GM21723 (cell line): Measurements from ENCODE around the gene METTL17.
A peak's percentile ranks its signal among the peaks of the same experiment; 100 is the strongest.
"Not testable (repeated sequence)": the region's sequence is repeated elsewhere in the genome, so short reads cannot be mapped to it uniquely, and the experiment has no call there.

ENCODE experiments used
- ATAC-seq: cut with Tn5 transposase; IDR thresholded peaks from one replicate; pipeline ENCODE4 v1.9.1; 2021; ENCODE audit warnings: mild to moderate bottlenecking, moderate library complexity; ENCODE audit not compliant: unreplicated experiment

METTL17 gene

DNA sequence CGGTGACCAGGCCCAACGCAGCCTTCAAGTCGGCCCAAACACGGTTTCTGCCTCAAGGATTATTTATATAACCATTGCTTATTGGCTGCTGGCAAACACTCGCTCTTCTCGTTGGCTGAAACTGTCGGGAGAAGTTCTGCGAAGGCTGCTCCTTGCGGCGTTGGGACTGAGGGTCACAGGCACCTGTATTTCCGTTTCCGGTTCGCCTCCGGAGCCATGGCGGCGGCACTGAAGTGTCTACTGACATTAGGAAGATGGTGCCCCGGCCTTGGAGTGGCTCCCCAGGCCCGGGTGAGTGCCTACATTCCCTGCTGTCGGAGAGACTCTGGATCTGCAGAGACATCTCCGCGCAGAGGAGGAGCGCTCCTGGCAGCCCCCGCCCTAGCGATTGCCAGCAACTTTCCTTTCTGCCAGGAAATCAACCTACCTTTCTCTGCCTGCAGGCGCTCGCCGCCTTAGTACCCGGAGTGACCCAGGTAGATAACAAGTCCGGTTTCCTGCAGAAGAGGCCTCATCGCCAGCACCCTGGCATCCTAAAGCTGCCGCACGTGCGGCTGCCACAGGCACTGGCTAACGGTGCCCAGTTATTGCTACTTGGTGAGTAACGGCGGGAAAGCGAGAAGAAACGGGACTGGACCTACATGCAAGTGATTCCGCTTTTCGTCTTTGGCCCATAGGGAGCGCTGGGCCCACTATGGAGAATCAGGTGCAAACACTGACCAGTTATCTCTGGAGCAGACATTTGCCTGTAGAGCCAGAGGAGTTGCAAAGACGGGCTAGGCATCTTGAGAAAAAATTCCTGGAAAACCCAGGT is at the start of gene METTL17:
METTL17 (plus strand) TSS at position 194 of the 814 bp plus-strand sequence; CDS start at position 217, 23 bp downstream.
- peak; percentile 93 for ATAC-seq

- not testable (repeated sequence) for ATAC-seq
These were observed 44.6 kb upstream of the METTL17 start for GRCh38 chr14:20945146-20945545.

- ATAC-seq: not testable (repeated sequence)
These were observed 43.1 kb upstream of the METTL17 start for GRCh38 chr14:20946707-20947106.

GRCh38 chr14:20954736-20955537 is 34.8 kb upstream of the METTL17 start, which contains the start of gene RNASE2:
RNASE2 (plus strand) TSS chr14:20955487; CDS start chr14:20955772, 285 bp downstream.
- ATAC-seq: not testable (repeated sequence)

- not testable (repeated sequence) for ATAC-seq
These were observed 34.3 kb upstream of the METTL17 start for GRCh38 chr14:20955538-20955873.

DNA sequence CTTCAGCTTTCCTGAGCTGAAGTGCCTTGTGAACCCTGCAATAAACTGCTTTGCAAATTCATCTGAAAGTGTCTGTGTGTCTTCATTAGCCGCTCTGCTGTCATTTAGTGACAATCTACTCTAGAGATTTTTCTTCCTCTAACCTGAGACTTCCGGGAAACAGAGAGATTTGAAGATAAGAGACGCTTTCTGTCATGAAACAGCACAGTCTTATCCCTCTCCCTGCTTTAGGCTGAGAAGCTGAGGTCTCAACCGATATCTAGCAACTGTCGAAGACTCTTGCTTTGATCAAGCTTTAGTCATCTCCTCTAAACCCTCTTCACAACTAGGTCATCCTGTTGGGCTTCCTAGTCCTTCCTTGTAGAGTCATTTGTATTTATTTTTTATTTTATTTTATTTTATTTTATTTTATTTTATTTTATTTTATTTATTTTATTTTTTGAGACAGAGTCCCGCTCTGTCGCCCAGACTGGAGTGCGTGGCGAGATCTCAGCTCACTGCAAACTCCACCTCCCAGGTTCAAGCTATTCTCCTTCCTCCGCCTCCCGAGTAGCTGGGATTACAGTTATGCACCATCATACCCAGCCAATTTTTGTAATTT is 33.3 kb upstream of the METTL17 start:
- no peak for ATAC-seq

- not testable (repeated sequence) for ATAC-seq
These were observed 30.8 kb upstream of the METTL17 start for GRCh38 chr14:20958946-20959345.

GRCh38 chr14:20969336-20969735 is 20.4 kb upstream of the METTL17 start:
- no peak for ATAC-seq

DNA sequence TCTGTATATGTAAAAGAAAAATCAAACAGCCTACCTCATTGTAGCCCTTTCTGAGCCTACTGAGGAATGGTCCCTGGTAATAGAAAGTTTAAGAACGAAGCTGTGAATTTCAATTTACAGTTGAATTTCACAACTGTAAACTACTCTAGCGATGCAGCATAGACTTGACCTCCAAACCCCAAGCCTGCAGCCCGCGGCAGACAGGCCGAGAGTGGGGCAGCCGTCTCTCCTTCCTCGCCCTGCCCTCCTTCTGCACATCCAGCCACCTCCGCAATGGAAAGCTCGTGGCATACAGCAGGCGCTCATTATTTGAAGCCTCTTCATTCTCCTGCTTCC is 19.2 kb upstream of the METTL17 start:
- ATAC-seq: no peak

- peak; percentile 92 for ATAC-seq
These were observed 18.6 kb upstream of the METTL17 start for GRCh38 chr14:20970983-20971704.

- peak; percentile 23 for ATAC-seq
These were observed 18.1 kb upstream of the METTL17 start for GRCh38 chr14:20971705-20972021.

DNA sequence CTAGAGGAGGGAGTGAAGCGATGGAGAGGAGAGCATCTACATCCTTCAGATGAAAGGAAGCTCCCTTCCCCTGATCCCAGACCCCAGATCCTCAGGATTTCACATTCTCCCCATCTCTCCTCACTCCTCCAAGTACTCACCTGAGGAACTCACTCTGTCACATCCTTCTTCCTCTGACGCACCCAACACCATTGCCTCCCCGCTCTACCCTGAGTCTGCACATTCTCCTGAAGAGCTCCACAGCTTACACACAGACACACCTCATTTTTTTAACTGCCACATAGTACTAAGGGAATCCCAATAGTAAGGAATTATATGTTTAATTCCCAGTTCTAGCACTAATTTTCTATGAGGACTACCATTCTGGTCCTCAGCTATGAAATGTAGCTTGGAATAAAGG is 16.3 kb upstream of the METTL17 start:
- ATAC-seq: no peak

DNA sequence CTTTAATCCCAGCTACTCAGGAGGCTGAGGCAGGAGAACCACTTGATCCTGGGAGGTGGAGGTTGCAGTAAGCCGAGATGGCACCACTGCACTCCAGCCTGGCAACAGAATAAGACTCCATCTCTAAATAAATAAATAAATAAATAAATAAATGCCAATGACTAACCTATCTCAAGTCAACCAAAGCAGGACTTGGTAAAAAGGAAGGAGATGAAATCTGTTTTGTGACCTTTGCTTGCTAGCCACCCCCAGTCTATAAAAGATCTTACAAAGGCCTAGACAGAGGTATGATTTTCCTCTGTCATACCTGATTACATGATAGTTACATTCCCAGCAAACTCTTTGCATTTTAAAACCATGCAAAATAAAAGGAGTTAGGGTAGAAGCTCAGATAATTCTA is 13.5 kb upstream of the METTL17 start:
- no peak for ATAC-seq

DNA sequence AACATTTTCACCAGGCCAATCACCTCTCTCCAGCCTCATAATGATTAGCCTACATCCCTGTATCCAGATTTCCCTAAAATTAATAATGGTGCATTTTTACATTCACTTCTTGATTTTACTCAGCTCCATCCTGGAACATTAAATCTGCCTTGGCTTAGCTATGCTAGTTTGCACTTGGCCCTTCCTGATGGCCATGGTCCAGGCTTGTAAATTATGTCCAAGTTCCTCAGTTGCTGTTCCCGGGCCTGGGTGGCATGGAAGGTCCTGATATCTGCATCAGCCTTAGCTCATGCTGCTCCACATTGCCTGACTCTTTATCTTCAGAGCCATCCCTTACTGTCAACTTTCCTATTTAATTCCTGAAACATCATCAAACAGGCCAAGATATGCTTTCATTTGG is 11.1 kb upstream of the METTL17 start:
- ATAC-seq: no peak

DNA sequence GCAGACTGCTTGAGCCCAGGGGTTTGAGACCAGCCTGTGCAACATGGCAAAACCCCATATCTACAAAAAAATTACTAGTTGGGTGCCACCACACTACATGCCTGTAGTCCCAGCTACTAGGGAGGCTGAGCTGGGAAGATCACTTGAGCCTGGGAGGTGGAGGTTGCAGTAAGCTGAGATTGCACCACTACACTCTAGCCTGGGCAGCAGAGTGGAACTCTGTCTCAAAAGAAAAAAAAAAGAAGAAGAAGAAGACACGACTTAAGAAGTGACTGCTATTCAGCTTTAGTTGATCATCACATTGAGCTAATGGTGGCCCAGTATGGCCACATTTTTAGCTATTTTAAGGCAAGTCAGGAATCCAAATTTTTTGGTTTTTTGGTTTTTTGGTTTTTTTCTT is 8.9 kb upstream of the METTL17 start:
- ATAC-seq: no peak

DNA sequence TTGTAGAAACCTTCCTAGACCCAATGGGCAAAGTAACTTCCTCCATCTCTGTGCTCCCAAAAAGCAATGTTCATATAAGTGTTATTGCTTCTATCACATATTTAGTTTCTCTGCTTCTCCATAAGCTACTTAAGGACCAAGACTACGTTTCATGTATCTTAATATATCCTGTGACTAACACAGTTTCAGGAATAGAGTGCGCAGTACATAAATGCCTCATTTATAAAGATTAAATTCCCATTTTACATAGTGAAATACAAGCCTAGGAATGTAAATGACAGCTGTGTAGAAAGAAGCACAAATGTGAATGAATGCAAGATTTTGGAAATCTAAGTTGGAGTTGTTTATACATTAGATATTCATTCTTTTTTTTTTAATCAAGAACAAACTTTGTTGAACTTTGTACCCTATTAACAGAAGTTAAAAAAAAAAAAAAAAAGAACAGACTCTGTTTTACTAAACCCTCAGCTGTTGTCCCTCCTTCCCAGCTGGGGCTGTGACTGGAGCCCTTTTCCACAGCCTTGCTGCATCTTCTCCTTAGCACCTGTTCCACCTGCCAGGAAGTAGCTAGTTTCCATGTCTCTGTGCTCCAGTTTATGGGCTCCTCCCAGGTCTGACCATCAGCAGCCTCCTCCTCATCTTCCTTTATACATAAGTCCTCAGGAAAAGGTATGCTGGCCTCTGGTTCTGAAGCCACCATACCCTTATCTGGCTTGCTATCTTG is 7.0 kb upstream of the METTL17 start:
- ATAC-seq: no peak

DNA sequence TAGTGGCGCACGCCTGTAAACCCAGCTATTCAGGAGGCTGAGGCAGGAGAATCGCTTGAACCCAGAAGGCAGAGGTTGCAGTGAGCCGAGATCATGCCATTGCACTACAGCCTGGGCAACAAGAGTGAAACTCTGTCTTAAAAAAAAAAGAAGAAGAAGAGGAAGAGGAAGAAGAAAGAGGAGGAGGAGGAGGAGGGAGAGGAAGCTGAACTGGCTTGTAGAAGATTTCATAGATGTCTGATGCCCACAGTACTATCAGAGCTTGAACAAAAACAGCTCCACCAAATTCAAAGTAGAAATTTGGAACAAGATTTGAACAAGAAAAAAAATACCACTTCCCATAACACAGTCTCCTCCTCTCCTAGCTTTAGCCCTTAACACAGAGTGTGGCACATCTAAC is 4.1 kb upstream of the METTL17 start:
- ATAC-seq: not testable (repeated sequence)

DNA sequence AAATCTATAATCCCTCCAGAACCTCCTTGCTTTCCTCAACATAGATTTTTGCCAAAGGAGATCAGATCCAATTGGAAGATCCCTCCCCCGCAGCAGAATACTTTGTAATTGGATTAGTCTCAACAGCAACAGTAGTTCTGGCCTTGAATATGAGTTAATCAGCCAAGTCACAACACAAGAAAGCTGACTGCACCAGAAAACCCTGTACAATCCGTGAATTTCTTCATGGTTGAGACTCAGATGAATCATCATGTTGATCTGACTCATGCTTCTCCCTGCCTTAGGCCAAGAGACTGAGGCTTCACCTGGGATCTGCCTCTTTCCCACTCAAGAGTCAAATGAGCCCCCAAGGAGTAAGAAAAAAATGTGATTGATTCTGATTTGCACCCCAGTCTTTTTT is 3.0 kb upstream of the METTL17 start:
- no peak for ATAC-seq

DNA sequence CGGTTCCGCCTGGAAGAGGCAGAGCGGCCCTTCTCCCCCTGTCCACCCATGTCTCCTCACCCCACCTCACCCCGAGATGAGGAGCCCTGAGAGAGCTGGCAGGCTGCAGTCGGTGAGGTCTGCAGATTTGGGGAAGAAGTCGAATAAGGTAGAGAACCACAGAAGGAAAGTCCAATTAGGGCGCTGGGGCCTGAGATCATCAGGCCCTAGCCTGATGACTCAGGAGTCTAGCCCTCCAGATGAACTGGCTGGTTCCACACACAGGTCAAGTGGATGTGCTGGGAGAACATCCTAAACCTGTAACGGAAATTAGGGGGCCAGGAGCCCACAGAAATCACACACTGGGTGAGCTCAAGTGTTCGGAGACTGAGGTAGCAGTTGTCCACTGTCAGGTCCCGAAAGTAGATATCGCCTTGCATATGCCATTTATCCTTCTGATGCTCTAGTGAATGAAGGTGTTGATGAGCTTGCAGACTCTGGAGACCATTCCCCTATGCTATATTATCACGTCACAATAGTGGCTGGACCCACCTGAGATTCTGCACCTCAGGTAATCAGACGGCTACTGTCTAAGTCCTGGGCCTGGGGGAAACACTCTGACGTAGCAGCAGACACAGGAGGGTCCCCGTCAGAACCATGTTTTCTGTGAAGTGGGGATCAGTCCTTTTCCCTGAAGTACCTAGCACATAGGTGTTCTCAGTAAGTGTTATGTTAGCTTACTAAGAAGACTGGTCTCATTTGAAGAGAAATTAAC is 886 bp upstream of the METTL17 start:
- no peak for ATAC-seq

- no peak for ATAC-seq
These were observed 351 bp upstream of the METTL17 start for GRCh38 chr14:20989471-20989786.
